CD4-positive, alpha-beta T cell treated with Interleukin-17A for 1 hour (primary cell): ENCODE measurements around the gene ZNF343.
"Not testable (repeated sequence)": the region's sequence is repeated elsewhere in the genome, so short reads cannot be mapped to it uniquely, and the experiment has no call there.

Experiments
- DNase-seq: peaks from one replicate; pipeline ENCODE4 v3.0.0-alpha.2; 2020

ZNF343 gene

GRCh38 chr20:2521369-2522305, 12.9 kb upstream of the ZNF343 start:
- DNase-seq, result peak; percentile 61

DNA sequence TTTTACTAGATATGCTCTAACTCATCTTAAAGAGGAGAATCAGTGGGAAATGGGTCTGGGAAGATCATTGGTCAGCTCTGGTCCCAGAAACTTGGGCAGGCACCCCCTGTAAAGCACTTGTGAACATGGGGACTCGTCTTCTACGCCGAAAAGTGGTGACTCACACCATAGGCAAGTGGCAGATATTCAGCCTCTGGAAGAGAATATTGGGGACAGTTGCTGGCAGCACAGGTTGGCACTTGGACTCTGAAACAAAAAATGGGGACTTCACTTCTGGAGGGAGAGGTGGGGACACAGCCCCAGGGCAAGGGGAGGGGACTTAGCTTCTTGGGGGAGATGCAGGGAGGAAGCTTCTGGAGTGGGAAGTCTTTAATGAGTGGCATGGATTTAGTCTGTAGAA, 11.9 kb upstream of the ZNF343 start:
- no peak for DNase-seq

- no peak for DNase-seq
Observed at GRCh38 chr20:2519115-2519809, 10.5 kb upstream of the ZNF343 start.

GRCh38 chr20:2518558-2518957, 9.8 kb upstream of the ZNF343 start:
- DNase-seq, result no peak

- no peak for DNase-seq
Observed at GRCh38 chr20:2518096-2518495, 9.4 kb upstream of the ZNF343 start.

- DNase-seq, result no peak
Observed at GRCh38 chr20:2516399-2516798, 7.7 kb upstream of the ZNF343 start.

GRCh38 chr20:2515203-2515602, 6.5 kb upstream of the ZNF343 start:
- no peak for DNase-seq

DNA sequence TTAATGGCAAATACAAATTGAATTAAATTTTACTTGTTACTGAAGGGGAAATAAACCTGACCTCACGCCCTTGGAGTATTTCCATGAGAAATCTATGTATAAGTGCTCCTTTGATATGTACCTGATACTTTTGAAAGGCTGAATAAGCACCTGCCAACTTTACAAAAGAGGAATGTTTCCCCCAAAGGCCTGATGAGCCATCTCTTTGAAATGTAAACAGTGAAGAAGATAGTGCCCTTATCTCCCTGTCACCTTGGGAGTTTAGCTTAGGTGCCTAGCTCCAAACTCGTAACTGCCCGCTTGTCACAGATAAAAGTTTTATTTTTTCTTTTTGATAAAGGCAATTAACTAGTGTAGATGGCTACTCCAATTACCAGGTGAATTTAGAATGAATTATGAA, 1.1 kb upstream of the ZNF343 start:
- no peak for DNase-seq

GRCh38 chr20:2509468-2509781, 710 bp upstream of the ZNF343 start:
- DNase-seq, result no peak

DNA sequence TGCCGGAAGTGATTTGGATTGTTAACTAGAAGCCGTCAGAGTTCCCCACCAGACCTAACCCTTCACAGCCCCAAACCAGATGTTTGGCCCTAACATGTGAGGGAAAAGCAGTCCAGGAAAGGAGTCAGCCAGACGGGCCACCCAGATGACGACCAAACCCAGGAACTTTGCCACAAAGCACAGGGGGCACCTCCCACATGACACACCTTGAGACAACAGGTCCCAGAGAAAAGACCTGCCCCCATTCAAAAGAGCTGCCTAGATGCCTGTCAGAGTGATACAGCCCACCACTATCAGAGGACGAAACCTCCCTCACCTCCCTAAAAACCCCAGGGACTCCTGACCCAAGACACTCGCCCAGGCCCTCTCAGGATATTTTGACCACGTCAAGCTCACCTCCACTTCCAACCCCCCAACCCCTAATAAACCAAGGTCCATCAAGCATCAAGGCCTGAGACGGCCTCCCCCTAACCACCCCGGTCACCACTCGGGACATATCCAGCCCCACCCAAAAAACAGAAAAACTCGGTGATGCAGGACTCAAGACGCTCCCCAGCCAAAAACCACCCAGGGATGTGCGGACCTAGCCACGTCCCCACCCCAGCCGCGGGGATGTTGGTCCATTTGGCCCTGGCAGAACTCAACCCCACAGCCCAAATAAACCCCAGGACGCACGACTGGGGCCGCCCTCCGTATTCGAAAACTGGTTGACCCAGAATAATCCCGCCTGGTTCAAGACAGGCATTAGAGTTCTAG, 662 bp downstream of the ZNF343 start:
- DNase-seq, result no peak

GRCh38 chr20:2507464-2507863, 1.3 kb downstream of the ZNF343 start:
- DNase-seq, result no peak

GRCh38 chr20:2506426-2506825, 2.3 kb downstream of the ZNF343 start:
- DNase-seq, result not testable (repeated sequence)

DNA sequence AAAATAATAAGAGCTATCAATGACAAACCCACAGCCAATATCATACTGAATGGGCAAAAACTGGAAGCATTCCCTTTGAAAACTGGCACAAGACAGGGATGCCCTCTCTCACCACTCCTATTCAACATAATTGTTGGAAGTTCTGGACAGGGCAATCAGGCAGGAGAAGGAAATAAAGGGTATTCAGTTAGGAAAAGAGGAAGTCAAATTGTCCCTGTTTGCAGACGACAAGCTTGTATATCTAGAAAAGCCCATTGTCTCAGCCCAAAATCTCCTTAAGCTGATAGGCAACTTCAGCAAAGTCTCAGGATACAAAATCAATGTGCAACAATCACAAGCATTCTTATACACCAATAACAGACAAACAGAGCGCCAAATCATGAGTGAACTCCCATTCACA, 3.9 kb downstream of the ZNF343 start:
- not testable (repeated sequence) for DNase-seq

- not testable (repeated sequence) for DNase-seq
Observed at GRCh38 chr20:2502808-2503384, 5.8 kb downstream of the ZNF343 start.

DNA sequence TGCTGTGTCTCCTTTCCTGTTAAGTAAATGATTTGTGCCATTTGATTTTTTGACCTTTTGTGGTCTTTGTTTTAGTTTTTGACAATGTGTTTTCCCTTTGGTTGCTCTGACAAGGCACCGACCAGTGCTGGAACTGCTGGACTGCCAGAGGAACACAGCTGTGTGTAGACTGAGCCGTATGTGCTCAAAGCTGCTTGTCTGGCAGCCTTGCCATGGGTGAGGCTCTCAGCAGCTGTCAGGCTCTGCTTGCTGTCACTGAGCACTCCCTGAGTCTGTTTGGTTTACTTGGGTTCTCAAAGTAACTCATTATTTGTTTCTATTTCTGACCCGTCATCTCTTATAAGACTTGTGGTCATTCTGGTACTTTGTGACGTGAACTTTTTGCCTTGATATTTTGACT, 23.1 kb downstream of the ZNF343 start:
- no peak for DNase-seq

GRCh38 chr20:2485080-2485479, 23.6 kb downstream of the ZNF343 start:
- DNase-seq, result no peak

GRCh38 chr20:2483504-2483903, 25.2 kb downstream of the ZNF343 start:
- no peak for DNase-seq

DNA sequence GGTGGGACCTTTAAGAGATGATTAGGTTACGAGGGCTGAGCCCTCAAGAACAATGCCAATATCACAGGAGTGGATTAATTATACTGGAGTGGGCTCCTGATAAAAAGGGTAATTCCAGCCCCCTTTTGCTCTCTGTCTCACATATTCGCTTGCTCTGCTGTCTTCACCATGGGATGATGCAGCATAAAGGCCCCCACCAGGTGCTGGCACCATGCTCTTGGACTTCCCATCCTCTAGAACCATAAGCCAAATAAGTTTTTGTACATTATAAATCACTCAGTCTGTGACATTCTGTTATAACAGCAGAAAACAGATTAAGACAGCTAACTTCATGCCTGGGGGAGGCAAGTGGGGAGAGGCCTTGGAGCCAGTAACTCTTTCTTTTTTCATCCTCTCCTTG, 28.3 kb downstream of the ZNF343 start:
- DNase-seq, result no peak

DNA sequence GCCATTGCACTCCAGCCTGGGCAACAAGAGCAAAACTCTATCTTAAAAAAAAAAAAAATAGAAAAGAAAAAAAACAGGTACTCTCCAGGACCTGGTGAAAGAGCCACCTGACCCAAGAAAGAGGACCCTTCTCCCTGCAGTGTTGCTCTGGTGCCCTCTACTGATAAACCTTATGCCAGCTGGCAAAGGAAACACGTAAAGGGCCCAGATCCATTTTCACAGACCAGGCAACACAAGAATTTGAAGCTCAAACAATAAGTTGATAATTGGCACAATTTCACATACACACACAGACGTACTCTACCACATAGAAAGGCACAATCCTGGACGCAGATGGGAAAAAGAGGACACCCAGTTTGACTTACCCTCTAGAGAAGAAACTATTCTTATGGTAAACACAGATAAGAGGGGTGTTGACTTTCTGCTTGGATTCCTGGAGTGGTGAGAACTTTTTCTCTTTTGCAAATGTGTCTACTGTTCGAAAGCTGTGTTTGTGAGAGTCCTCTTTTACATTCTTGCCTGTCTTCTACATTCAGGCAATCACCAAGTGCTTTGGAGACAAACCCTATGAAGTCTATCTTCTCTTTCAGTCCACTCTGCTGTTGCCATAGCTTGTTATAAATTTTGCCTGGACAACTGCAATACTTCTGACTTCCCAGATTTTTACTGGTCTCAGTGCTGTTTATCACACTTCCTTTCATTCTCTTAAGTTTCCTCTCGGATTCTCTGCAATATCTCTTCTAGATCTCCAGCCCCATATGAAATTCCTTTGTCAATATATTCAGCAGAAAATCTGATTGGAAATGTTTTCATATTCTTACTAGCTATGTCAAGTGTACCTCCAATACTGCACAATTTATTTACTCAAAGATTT, 31.7 kb downstream of the ZNF343 start:
- no peak for DNase-seq

GRCh38 chr20:2475850-2476741, 32.6 kb downstream of the ZNF343 start:
- no peak for DNase-seq

DNA sequence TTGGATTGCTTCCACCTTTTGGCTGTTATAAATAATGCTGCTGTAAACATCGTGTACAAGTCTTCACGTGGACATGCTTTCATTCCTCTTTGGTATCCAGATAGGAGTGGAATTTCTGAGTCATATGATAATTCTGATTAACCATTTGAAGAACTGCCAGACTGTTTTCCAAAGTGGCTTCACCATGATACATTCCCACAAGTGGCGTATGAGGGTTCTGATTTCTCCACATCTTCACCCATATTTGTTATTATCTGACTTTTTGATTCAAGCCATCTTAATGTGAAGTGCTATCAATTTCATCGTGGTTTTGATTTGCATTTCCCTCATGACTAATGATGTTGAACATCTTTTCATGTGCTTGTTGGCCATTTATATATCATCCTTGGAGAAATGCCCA, 35.2 kb downstream of the ZNF343 start:
- DNase-seq, result no peak
